DND-41 (cell line): ENCODE data around the gene SDR42E1.

Source experiments
- ATAC-seq: fragments of 200-7000 bp; cut with Tn5 transposase; 3 replicates; pipeline ENCODE4 v1.9.1; 2021; ENCODE audit warnings: low read depth; ENCODE audit not compliant: insufficient read depth
- DNase-seq: peaks from one replicate; pipeline ENCODE4 v3.0.0-alpha.2; 2020
- H2AFZ ChIP-seq: 2 replicates; pipeline ENCODE4 v1.6.0; 2012; ENCODE audit warnings: low read depth, low read length
- H3K27ac ChIP-seq: 2 replicates; pipeline ENCODE4 v1.5.1; 2012; ENCODE audit warnings: low read length, inconsistent platforms
- H3K27me3 ChIP-seq: fragments of 200-600 bp; sonication (generic); 2 replicates; pipeline ENCODE4 v1.6.0; 2012; ENCODE audit warnings: low read length, mild to moderate bottlenecking, inconsistent platforms; ENCODE audit not compliant: insufficient read depth, poor library complexity
- H3K36me3 ChIP-seq: 2 replicates; pipeline ENCODE4 v1.5.1; 2012; ENCODE audit warnings: low read length, inconsistent platforms; ENCODE audit not compliant: insufficient read depth
- H3K4me1 ChIP-seq: 2 replicates; pipeline ENCODE4 v1.5.1; 2012; ENCODE audit warnings: mild to moderate bottlenecking, low read length; ENCODE audit not compliant: insufficient read depth
- H3K4me2 ChIP-seq: 2 replicates; pipeline ENCODE4 v1.6.0; 2012; ENCODE audit warnings: mild to moderate bottlenecking, moderate library complexity, low read length, inconsistent platforms; ENCODE audit not compliant: insufficient read depth
- H3K4me3 ChIP-seq, 2 experiments: fragments of 200-600 bp in 1 of 2; shearing (Covaris generic) in 1 of 2; 2 replicates each; pipeline ENCODE4 v1.5.1; 2012 to 2016; ENCODE audit warnings: inconsistent platforms in 2 of 2, low read length in 2 of 2, mild to moderate bottlenecking in 2 of 2, low read depth in 1 of 2, moderate library complexity in 1 of 2
- H3K79me2 ChIP-seq: 2 replicates; pipeline ENCODE4 v1.6.0; 2012; ENCODE audit warnings: low read length, inconsistent platforms; ENCODE audit not compliant: insufficient read depth
- H3K9ac ChIP-seq: 2 replicates; pipeline ENCODE4 v1.6.0; 2012; ENCODE audit warnings: low read depth, mild to moderate bottlenecking, inconsistent platforms, low read length, moderate library complexity
- H3K9me3 ChIP-seq: 2 replicates; pipeline ENCODE4 v1.5.1; 2012; ENCODE audit warnings: low read length, moderate library complexity, mild to moderate bottlenecking, inconsistent platforms; ENCODE audit not compliant: insufficient read depth, severe bottlenecking
- H4K20me1 ChIP-seq: 2 replicates; pipeline ENCODE4 v1.6.0; 2012; ENCODE audit warnings: low read length; ENCODE audit not compliant: insufficient read depth
- EZH2 ChIP-seq: IDR thresholded peaks from 3 replicates; pipeline ENCODE4 v1.6.1; 2012; ENCODE audit warnings: borderline replicate concordance, low read depth, mild to moderate bottlenecking, moderate library complexity, low read length, inconsistent platforms; ENCODE audit not compliant: severe bottlenecking
- TF ChIP-seq, protein P1 (sequence below): IDR thresholded peaks from 2 replicates; pipeline ENCODE4 v1.5.1; 2012; ENCODE audit warnings: borderline replicate concordance, low read length, moderate library complexity, mild to moderate bottlenecking; ENCODE audit not compliant: poor library complexity, severe bottlenecking; ENCODE audit errors: extremely low read depth

The SDR42E1 gene

DNA sequence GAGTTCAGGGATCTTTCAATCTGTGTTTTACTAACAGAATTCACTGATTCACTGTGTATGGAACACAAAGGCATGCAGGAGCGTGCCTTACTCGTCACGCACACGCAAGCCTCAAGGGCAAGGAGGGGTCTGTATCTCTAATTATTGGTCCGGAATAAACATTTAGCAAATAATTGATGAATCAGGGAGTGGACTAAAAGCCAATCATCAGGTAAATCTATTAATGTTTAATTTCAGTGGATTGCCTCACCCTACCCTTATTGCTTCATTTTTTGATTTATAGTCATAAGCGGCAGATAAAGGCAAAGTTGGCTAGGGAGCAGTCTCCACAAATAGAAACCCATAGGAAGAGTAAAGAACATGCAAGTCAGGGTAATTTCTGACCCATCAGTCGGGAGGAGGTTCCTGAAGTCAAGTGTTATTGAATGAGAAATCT is 16.4 kb upstream of the SDR42E1 start:
- H2AFZ ChIP-seq: no peak overlapping the region
- no peak for ATAC-seq
- no peak overlapping the region for H3K9ac ChIP-seq
- TF ChIP-seq EZH2: no peak
- TF ChIP-seq, protein P1, sequence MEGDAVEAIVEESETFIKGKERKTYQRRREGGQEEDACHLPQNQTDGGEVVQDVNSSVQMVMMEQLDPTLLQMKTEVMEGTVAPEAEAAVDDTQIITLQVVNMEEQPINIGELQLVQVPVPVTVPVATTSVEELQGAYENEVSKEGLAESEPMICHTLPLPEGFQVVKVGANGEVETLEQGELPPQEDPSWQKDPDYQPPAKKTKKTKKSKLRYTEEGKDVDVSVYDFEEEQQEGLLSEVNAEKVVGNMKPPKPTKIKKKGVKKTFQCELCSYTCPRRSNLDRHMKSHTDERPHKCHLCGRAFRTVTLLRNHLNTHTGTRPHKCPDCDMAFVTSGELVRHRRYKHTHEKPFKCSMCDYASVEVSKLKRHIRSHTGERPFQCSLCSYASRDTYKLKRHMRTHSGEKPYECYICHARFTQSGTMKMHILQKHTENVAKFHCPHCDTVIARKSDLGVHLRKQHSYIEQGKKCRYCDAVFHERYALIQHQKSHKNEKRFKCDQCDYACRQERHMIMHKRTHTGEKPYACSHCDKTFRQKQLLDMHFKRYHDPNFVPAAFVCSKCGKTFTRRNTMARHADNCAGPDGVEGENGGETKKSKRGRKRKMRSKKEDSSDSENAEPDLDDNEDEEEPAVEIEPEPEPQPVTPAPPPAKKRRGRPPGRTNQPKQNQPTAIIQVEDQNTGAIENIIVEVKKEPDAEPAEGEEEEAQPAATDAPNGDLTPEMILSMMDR: no peak
- no peaks in the 10 kb centered on the region for H4K20me1 ChIP-seq
- H3K36me3 ChIP-seq: no peaks in the 10 kb centered on the region
- H3K9me3 ChIP-seq: no peaks in the 10 kb centered on the region
- H3K4me2 ChIP-seq: no peak overlapping the region
- no peak overlapping the region for H3K4me3 ChIP-seq
- H3K4me1 ChIP-seq: no peaks in the 10 kb centered on the region
- no peaks in the 10 kb centered on the region for H3K79me2 ChIP-seq
- H3K27ac ChIP-seq: no peak overlapping the region
- no peak for DNase-seq
- H3K27me3 ChIP-seq: peaks cover 4% of the 10 kb centered on the region

DNA sequence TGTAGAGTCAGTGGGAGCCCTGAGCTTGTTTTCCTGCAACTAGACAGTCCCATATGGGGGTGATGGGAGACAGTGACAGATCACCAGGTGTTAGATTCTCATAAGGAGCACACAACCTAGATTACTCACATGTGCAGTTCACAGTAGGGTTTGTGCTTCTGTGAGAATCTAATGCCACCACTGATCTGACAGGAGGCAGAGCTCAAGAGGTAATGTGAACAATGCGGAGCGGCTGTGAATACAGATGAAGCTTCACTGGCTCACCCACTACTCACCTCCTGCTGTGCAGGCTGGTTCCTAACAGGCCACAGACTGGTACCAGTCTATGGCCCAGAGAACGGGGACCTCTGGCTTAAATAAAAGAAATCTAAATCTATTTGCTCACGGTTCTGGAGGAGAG is 13.6 kb upstream of the SDR42E1 start:
- no peak for ATAC-seq
- Histone ChIP-seq H3K4me2 (no peak overlapping the region), H3K79me2 (no peaks in the 10 kb centered on the region), H3K9ac (no peak overlapping the region), H3K4me3 (no peak overlapping the region), H4K20me1 (no peaks in the 10 kb centered on the region), H2AFZ (no peak overlapping the region), H3K27ac (no peak overlapping the region), H3K9me3 (no peaks in the 10 kb centered on the region), H3K27me3 (peaks cover 4% of the 10 kb centered on the region), H3K4me1 (no peaks in the 10 kb centered on the region), H3K36me3 (no peaks in the 10 kb centered on the region)
- no peak for TF ChIP-seq EZH2
- TF ChIP-seq, protein P1: no peak
- DNase-seq: no peak

DNA sequence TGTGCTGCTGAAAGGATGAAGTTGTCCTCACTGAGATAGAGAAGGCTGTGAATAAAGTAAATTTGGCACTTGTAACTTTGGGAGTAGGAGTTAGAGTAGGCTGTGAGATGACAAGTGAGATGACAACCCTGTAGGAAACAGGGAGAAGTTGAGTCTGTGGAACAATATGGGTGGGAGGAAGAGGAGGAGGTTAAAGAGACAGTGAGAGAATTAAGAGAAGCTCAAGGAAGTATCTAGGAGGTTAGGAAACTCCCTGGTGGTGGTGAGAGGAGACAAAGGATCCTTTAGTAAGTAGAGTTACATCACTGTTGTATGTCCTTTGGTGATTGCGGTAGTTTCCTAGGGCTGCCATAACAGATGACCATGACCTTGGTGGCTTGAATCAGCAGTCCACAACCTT is 13.0 kb upstream of the SDR42E1 start:
- ATAC-seq (no peak), DNase-seq (no peak)
- Histone ChIP-seq H3K4me3 (no peak overlapping the region), H3K79me2 (no peaks in the 10 kb centered on the region), H3K27me3 (peaks cover 4% of the 10 kb centered on the region), H2AFZ (no peak overlapping the region), H3K4me1 (no peaks in the 10 kb centered on the region), H3K9me3 (no peaks in the 10 kb centered on the region), H3K4me2 (no peak overlapping the region), H3K36me3 (no peaks in the 10 kb centered on the region), H3K9ac (no peak overlapping the region), H3K27ac (no peak overlapping the region), H4K20me1 (no peaks in the 10 kb centered on the region)
- TF ChIP-seq, protein P1: no peak
- TF ChIP-seq EZH2: no peak

DNA sequence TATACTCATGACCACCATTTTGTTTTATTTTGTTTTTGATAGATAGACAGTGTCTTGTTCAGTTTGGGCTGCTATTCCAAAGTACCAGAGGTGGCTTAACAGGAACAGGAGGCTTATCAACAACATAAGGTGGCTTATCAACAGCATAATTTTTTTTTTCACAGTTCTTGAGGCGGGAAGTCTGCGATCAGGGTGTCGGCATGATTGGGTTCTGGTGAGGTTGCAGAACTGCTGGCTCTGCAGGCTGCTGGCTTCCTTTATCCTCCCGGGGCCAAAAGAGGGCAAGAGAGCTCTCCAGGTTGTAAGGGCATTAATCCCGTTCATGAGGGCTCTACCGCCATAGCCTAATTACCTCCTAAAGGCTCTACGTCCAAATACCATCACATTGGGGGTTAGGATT is 11.9 kb upstream of the SDR42E1 start:
- Histone ChIP-seq H3K9ac (no peak overlapping the region), H3K79me2 (no peaks in the 10 kb centered on the region), H3K4me3 (no peak overlapping the region), H3K4me2 (no peak overlapping the region), H2AFZ (no peak overlapping the region), H3K27ac (no peak overlapping the region), H4K20me1 (no peaks in the 10 kb centered on the region), H3K36me3 (no peaks in the 10 kb centered on the region), H3K4me1 (no peaks in the 10 kb centered on the region), H3K27me3 (peaks cover 8% of the 10 kb centered on the region), H3K9me3 (no peaks in the 10 kb centered on the region)
- TF ChIP-seq, protein P1: no peak
- TF ChIP-seq EZH2: no peak
- ATAC-seq (no peak), DNase-seq (no peak)
